Activated CD8-positive, alpha-beta memory T cell treated with anti-CD3 and anti-CD28 coated beads, Interleukin-2, amount 50 U/mL, for 48 hours (primary cell): ENCODE measurements around the gene ZNF236.
"Not testable (repeated sequence)": the region's sequence is repeated elsewhere in the genome, so short reads cannot be mapped to it uniquely, and the experiment has no call there.

Experiments used
- DNase-seq: peaks from one replicate; pipeline ENCODE4 v3.0.0-alpha.2; 2020

ZNF236 gene

GRCh38 chr18:76953583-76954233 lies 131.4 kb downstream of the ZNF236 start:
- DNase-seq = no peak

DNA sequence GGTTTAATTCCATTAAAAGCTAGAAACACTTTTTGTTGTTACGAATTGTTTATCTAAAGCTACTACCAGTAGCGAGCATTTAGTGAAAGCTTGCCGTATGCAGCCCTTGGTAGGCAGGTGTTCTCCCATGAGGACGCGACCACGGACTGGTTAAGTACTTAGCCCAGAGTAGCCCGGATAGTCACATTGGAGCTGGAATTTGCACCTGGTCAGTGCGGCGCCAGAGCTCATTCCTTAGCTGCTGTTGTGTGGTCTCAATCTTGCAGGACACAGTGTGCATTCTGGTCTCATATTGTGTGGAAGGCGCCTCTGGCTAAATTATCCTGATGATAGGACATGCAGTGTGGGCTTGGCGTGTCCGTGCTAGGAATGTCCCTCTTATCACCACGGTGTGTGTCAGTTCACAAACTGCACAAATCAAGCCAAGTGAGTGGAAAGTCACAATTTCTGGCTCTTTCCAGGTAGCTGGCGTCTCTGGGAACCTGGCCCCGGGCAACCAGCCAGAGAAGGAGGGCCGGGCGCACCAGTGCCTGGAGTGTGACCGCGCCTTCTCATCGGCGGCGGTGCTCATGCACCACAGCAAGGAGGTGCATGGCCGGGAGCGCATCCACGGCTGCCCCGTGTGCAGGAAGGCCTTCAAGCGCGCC lies 133.3 kb downstream of the ZNF236 start:
- no peak for DNase-seq

- no peak for DNase-seq
Measured at GRCh38 chr18:76956648-76957047, 134.3 kb downstream of the ZNF236 start.

DNA sequence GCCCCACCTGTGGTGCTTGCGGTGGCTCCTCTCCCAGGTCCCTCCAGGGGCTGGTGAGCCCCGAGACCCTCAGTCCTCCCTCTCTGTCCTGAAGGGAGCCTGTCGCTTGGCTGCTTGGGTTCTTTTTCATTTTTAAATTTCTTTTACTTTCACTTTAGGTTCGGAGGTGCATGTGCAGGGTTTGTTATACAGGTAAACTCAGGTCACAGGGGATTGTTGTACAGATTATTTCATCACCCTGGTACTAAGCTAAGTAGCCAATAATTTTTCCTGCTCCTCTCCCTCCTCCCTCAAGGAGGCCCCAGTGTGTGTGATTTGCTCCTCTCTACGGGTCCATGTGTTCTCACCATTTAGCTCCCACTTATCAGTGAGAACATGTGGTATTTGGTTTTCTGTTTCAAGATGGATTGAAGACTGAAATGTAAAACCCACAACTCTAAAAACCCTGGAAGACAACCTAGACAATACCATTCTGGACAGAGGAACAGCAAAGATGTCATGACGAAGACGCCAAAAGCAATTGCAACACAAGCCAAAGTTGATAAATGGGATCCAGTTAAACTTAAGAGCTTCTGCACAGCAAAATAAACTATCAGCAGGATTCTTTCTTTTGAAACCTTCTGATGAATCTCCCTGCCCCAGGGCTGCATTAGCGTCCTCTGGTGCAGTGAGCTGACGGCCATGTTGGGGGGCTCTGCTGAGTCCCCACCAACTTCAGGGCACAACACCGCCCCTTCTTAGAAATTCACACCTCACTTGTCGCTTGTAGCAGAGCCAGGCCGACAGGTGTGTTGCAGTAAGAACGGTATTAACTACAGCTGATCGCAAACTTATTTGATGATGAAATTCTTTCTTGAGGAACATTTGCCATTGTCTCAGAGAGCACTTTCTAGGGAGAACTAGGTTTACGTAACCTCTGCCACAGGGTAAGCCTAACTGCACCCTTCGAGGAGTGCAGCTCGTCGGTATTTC lies 135.3 kb downstream of the ZNF236 start:
- no peak for DNase-seq

GRCh38 chr18:76958692-76959341 lies 136.5 kb downstream of the ZNF236 start:
- no peak for DNase-seq

- DNase-seq = no peak
Measured at GRCh38 chr18:76959605-76960004, 137.2 kb downstream of the ZNF236 start.

DNA sequence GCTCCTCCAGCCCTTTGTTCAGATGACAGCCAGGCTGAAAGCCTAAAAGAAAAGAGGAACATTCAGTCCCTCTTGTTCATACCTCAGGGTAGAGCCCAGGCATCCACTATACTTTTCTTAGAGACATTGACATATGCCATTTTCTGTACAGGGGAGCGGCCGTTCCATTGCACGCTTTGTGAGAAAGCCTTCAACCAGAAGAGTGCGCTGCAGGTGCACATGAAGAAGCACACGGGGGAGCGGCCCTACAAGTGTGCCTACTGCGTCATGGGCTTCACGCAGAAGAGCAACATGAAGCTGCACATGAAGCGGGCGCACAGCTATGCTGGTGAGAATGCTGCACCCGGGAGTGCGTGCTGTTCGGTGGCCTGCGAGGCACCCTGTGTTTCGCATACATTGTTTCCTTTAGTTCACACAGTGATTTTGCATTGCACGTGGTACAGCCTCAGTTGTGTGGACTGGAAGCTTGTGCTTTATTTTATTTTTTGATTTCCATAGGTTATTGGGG lies 138.2 kb downstream of the ZNF236 start:
- no peak for DNase-seq

DNA sequence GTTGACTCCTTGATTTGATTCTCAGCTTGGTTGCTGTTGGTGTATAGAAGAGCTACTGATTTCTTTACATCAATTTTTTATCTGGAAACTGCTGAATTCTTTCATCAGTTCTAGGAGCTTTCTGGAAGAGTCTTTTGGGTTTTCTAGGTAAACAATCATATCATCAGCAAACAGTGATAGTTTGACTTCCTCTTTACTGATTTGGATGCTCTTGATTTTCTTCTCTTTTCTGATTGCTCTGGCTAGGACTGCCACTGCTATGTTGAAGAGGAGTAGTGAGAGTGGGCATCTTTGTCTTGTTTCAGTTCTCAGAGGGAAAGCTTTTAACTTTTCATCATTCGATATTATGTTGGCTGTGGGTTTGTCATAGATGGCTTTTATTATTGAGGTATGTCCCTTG lies 140.5 kb downstream of the ZNF236 start:
- no peak for DNase-seq

DNA sequence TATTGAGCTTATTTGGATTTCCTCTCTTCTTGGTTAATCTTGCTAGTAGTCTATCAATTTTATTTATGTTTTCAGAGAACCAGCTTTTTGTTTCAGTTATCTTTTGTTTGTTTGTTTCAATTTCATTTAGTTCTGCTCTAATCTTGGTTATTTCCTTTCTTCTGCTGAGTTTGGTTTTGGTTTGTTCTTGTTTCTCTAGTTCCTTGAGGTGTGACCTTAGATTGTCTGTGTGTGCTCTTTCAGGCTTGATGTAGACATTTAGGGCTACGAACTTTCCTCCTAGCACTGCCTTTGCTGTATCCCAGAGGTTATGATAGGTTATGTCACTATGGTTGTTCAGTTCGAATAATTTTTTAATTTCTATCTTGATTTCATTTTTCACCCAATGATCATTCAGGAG lies 141.6 kb downstream of the ZNF236 start:
- no peak for DNase-seq

DNA sequence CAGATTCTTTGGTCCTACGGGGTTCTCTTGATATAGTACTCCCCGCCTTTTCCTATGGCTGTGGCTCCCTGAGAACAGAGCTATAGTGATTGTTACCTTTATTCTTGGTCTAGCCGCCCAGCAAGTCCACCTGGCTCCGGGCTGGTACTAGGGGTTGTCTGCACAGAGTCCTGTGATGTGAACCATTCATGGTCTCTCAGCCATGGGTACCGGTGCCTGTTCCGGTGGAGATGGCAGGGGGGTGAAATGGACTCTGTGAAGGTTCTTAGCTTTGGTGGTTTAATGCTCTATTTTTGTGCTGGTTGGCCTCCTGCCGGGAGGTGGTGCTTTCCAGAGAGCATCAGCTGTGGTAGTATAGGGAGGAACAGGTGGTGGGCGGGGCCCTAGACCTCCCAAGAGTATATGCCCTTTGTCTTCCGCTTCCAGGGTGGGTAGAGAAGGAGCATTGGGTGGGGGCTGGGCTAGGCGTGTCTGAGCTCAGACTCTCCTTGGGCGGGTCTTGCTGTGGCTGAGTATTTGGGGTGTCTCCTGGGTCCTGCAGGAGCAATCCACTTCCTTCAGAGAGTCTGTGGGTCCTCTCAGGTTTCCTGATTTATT lies 143.3 kb downstream of the ZNF236 start:
- not testable (repeated sequence) for DNase-seq

DNA sequence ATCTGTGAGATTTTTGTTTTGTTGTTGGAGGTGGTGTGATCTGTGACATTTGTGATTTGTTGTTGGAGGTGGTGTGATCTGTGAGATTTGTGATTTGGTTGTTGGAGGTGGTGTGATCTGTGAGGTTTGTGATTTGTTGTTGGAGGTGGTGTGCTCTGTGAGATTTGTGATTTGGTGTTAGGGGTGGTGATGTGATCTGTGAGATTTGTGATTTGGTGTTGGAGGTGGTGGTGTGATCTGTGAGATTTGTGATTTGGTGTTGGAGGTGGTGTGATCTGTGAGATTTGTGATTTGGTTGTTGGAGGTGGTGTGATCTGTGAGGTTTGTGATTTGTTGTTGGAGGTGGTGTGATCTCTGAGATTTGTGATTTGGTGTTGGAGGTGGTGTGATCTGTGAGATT lies 144.9 kb downstream of the ZNF236 start:
- DNase-seq = not testable (repeated sequence)

GRCh38 chr18:76967721-76968472 lies 145.5 kb downstream of the ZNF236 start:
- no peak for DNase-seq

GRCh38 chr18:76970770-76971559 lies 148.6 kb downstream of the ZNF236 start:
- peak; percentile 35 for DNase-seq

DNA sequence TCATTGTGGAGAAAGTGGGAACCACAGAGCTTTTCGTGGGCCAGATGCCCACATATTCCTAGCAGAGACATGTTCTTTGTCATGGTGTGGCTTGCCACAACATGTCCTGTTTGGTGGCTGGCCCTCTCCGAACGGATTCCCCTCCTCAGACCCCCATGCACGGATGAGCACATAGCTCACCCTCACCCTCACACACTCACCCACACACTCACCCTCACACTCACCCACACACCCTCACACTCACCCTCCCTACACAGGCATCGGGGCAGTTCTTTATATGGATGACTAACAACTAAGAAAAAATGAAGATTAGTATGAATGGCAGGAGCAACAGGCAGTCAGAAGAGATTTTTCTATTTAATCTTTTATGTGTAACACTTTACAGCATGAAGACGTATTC lies 149.9 kb downstream of the ZNF236 start:
- DNase-seq = peak; percentile 29

- DNase-seq = no peak
Measured at GRCh38 chr18:76972846-76973519, 150.6 kb downstream of the ZNF236 start.

DNA sequence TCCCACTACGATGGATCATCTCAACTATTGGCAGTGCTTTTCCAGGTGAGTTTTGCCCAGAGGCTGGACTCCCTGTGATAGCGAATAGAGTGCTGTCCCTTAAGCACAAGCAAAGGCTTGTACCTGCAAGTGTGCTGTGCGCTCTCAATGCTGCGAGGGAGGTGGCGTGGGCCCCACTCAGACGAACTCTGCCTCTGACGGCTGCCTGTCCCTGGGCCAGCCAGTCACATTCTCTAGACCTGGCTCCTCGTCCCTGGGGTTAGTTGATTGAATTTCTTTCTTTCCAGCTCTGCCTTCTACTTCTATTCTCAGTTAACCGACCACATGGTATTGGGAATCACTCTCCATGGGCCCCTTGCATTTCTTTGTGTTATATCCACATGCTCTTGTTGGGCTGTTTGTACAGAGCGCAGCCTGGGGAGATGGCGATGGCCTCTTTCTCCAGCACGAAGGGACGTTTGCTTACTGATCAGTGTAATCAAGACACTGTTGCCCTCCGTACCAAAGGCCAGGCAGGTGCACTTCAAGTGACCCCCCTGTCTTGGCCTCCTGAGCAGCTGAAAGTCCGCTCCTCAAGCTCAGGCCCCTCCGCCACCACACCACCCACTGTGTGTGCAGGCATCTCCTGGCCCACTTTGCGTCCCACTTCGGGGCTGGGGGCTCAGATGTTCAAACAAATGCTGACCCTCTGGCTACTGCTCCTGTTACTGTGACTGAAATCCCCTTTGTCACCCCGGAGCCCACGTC lies 151.3 kb downstream of the ZNF236 start:
- DNase-seq = peak; percentile 40

DNA sequence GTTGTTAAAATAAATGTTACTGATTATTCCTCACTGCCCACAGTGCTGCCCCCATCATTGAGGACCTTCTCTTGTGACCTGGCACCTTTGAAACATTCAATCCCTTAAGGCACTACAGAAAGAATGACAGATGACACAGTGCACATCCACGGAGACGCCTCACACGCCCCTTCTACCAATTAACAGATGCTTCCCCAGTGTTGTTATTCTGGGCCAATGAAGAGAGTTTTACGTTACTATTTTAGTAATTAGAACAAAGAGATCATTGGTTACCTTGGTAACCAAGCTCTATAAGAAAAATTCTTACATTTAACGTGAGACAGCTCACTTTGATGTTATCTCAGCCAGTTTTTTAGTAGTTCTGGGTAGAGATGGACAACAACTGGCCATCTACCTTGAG lies 152.0 kb downstream of the ZNF236 start:
- no peak for DNase-seq

DNA sequence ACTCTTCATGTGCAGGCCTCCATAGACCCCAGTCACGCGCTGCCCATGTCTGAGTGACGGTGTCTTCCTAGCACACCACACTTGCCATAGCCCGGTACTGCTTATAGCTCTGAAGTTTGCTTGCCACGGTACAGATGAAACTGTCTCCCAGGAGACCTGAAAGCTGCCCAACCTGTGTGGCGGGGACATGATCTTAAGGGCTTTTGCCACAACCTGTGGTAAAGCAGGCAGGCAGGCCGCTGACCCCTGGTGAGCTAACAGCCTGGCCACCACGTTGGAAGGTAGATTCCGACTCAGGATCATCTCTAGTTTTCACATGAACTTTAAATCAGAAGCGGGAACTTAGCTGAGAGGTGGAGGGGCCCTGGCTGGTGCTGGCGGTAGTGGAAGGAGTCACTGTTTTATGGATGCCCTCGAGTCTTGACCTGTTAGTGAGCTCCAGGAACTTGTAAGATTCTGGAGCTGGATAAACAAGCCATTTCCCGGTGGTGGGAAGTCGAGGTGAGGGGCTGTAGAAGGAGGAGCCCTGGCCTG lies 153.3 kb downstream of the ZNF236 start:
- DNase-seq = peak; percentile 13

DNA sequence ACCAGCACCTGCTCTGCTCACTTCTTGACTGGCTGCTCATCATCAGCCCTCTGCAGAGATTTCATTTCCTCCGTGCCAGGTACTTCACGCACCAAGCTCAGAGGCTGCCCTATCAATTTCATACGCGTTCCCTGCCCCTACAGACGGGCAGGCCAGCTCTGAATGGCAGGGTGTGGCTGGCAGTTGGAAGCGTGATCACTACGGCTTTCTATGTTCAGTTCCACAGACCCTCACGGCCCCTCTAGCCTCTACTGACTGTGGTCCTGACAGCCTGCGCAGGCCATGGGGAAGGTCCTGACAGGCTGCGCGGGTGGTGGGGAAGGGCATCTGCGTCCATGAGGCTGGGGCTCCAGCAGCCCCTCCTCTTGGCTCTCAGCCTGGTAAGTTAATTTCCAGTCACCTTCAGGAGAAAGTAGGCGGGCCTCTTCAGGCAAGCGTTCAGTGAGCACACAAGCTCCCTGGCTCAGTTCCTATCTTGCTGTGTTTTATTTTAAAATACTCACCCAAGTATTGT lies 154.8 kb downstream of the ZNF236 start:
- peak; percentile 20 for DNase-seq
